NCI-H345 (cell line): ENCODE results near the gene STK38L.

Experiments used
- DNase-seq: peaks from one replicate; lab custom pipeline; 2025; lab: John Stamatoyannopoulos, UW

Gene STK38L

GRCh38 chr12:27345376-27345775 is 101.3 kb downstream of the STK38L start:
- DNase-seq = no peak

GRCh38 chr12:27347779-27348178 is 103.7 kb downstream of the STK38L start:
- no peak for DNase-seq

GRCh38 chr12:27351476-27351875 is 107.4 kb downstream of the STK38L start:
- DNase-seq = no peak

GRCh38 chr12:27355486-27355885 is 111.4 kb downstream of the STK38L start:
- DNase-seq = no peak

- no peak for DNase-seq
These were observed 111.9 kb downstream of the STK38L start for GRCh38 chr12:27355979-27356378.

- DNase-seq = peak; percentile 10
These were observed 115.7 kb downstream of the STK38L start for GRCh38 chr12:27359578-27360340.

GRCh38 chr12:27361372-27361771 is 117.3 kb downstream of the STK38L start:
- no peak for DNase-seq

GRCh38 chr12:27366621-27367020 is 122.5 kb downstream of the STK38L start:
- no peak for DNase-seq

- DNase-seq = no peak
These were observed 123.0 kb downstream of the STK38L start for GRCh38 chr12:27367078-27367477.
